ENCODE results near the gene CYP20A1. TPM values are rescaled to one million over a fixed set of nuclear protein-coding genes. Genes with fewer than 3 reads are reported as not detected.
"Not testable (repeated sequence)": the region's sequence is repeated elsewhere in the genome, so short reads cannot be mapped to it uniquely, and the experiment has no call there.

CYP20A1 gene
- total RNA-seq, 2 experiments from 2014 or later: 18.4 to 21.1 TPM

DNA sequence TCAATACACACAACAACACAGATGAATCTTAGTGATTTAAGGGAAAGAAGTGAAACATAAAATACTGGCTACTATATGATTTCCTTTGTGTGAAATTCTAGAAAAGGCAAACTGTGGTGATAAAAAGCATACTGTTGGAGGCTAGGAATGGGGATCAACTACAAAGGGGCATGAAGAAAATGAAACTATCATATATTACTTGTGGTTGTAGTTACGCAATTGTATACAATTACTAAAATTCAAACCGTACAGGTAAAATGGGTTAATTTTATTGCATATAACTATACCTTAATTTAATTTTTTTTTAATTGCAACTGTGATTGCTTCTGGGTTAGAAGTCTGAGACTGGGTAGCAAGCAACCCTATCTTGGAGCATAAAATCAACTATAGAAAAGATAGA is 47.7 kb downstream of the CYP20A1 start:
- CTCF ChIA-PET: no interaction called here
- POLR2A ChIA-PET: no interaction called here
- DNase-seq (no peak), ATAC-seq (no peak)
- Mint-ChIP-seq H3K27ac (no peak overlapping the region), H3K4me1 (ENCODE audit: low read depth) (no peaks in the 10 kb centered on the region), H3K9me3 (ENCODE audit: insufficient read depth) (no peaks in the 10 kb centered on the region), H3K27me3 (ENCODE audit: low read depth) (no peaks in the 10 kb centered on the region), H3K36me3 (ENCODE audit: low read depth) (peaks cover 21% of the 10 kb centered on the region), H3K4me3 (no peak overlapping the region)

DNA sequence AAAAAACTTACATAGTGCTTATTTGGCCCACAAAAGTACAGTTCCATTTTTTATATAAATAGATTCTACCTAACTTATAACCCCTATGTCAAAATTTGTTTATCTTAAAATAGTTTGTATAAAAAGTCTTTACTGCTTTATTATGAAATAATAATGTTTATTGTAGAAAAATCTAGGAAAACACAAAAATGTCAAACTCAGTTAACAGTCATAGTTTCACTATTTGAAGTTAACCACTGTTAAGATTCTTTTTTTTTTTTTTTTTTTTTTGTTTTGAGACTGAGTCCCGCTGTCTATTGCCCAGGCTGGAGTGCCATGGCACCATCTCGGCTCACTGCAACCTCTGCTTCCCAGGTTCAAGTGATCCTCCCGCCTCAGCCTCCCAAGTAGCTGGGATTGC is 62.8 kb downstream of the CYP20A1 start:
- no peaks in the 10 kb centered on the region for H3K9me3 Mint-ChIP-seq (ENCODE audit: insufficient read depth)
- CTCF ChIA-PET: no interaction called here
- H3K4me3 Mint-ChIP-seq: no peak overlapping the region
- peaks cover 6% of the 10 kb centered on the region for H3K36me3 Mint-ChIP-seq (ENCODE audit: low read depth)
- no peak for DNase-seq
- no peak for ATAC-seq
- H3K27me3 Mint-ChIP-seq (ENCODE audit: low read depth): no peaks in the 10 kb centered on the region
- no peak overlapping the region for H3K27ac Mint-ChIP-seq
- no peaks in the 10 kb centered on the region for H3K4me1 Mint-ChIP-seq (ENCODE audit: low read depth)
- POLR2A ChIA-PET: no interaction called here

GRCh38 chr2:203302586-203302985 is 63.8 kb downstream of the CYP20A1 start:
- H3K27ac Mint-ChIP-seq; ATAC-seq; CTCF ChIA-PET; H3K4me1 Mint-ChIP-seq (ENCODE audit: low read depth); POLR2A ChIA-PET; H3K36me3 Mint-ChIP-seq (ENCODE audit: low read depth); DNase-seq; H3K27me3 Mint-ChIP-seq (ENCODE audit: low read depth); H3K9me3 Mint-ChIP-seq (ENCODE audit: insufficient read depth); H3K4me3 Mint-ChIP-seq: not testable (repeated sequence)

DNA sequence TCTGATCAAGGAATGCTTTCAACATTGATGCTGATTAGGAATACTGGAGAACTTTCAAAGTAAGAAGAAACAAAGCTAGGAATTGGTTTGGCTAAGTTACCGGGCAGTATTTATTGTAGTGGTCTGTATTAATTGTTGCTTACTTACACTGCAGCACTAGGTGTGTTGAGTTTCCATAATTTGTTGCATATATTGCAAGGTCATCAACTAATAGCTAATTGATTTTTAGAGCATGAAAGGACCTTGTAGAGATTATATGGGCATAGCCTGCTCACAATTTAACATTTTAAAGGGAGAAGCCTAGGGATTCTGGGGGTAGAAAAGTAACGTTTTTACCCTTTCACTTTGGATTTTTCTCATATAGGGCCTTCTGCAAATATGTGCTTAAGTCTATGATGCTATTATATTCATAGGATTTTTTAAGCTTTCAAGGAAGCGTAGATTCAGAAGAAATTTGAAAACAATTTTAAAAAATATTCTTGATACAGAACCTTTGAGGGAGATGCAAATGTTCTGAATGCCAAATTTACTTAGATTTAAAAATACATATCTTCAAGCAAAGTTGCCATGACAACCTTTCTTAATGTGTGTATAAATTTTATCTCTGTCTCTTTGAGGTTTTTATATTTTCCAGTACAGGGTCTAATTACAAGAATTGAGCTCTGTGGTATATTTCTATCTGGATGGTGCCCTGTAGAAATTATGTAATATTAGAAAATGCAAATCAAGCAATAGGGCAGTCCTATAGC is 72.0 kb downstream of the CYP20A1 start:
- DNase-seq: no peak
- CTCF ChIA-PET: interaction anchor here (0.9 kb wide), 1 partner anchor 15 kb away, joined by 3 read pairs; no protein-coding TSS in a partner anchor
- POLR2A ChIA-PET: no interaction called here
- Mint-ChIP-seq H3K4me3 (no peak overlapping the region), H3K4me1 (ENCODE audit: low read depth) (no peaks in the 10 kb centered on the region), H3K27ac (no peak overlapping the region), H3K27me3 (ENCODE audit: low read depth) (no peaks in the 10 kb centered on the region), H3K36me3 (ENCODE audit: low read depth) (peaks cover 20% of the 10 kb centered on the region), H3K9me3 (ENCODE audit: insufficient read depth) (no peaks in the 10 kb centered on the region)
- ATAC-seq: peak; percentile 15

DNA sequence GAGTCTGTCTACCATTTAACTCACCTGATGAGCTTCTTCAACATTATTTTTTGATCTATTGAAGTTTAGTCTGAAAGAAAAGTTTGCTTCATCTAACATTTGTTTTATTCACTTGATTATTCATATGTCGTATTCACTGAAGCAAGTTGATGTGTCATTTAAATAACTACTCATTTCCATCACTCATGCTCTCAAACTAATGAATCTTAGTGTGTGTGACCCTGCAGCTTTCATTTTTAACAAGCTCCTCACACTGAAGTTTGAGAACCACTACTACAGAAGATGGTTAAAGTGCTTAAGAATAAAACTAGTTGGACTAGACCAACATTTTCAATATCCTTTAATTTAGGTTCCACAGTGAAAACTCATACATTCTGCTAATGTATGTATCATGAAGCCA is 87.5 kb downstream of the CYP20A1 start:
- DNase-seq (no peak), ATAC-seq (no peak)
- Mint-ChIP-seq H3K9me3 (ENCODE audit: insufficient read depth) (no peaks in the 10 kb centered on the region), H3K27ac (no peak overlapping the region), H3K4me3 (no peak overlapping the region), H3K36me3 (ENCODE audit: low read depth) (no peaks in the 10 kb centered on the region), H3K4me1 (ENCODE audit: low read depth) (peaks cover 27% of the 10 kb centered on the region), H3K27me3 (ENCODE audit: low read depth) (no peaks in the 10 kb centered on the region)
- ChIA-PET CTCF (no interaction called here), POLR2A (no interaction called here)

DNA sequence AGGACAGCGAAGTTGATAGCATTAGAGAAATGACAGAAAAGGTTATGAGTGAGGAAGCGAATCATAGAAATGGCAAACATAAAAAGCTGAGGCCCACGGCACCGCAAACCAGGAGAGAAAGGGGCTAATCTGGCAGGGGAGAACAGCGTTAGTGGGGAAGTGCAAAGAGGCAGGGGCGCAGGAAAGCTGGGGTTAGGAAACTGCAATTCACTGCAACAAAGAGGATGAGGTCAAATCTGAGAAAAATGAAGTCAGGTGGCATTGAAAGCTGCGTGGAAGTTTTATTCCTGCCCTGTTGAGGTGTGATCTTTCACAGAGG is 88.7 kb downstream of the CYP20A1 start:
- Mint-ChIP-seq H3K4me1 (ENCODE audit: low read depth) (peaks cover 27% of the 10 kb centered on the region), H3K9me3 (ENCODE audit: insufficient read depth) (no peaks in the 10 kb centered on the region), H3K36me3 (ENCODE audit: low read depth) (no peaks in the 10 kb centered on the region), H3K27ac (peak overlapping the region; percentile 63), H3K4me3 (peak overlapping the region; percentile 76), H3K27me3 (ENCODE audit: low read depth) (no peaks in the 10 kb centered on the region)
- no peak for ATAC-seq
- DNase-seq: no peak
- ChIA-PET CTCF (no interaction called here), POLR2A (no interaction called here)

- DNase-seq: peak; percentile 61
- Mint-ChIP-seq H3K4me1 (ENCODE audit: low read depth) (peaks cover 27% of the 10 kb centered on the region), H3K27ac (peak within 1 kb of the TSS; percentile 74), H3K4me3 (peak within 1 kb of the TSS; percentile 87), H3K27me3 (ENCODE audit: low read depth) (no peaks in the 10 kb centered on the region), H3K36me3 (ENCODE audit: low read depth) (no peaks in the 10 kb centered on the region), H3K9me3 (ENCODE audit: insufficient read depth) (no peaks in the 10 kb centered on the region)
- CTCF ChIA-PET: no interaction called here
- POLR2A ChIA-PET: no interaction called here
- ATAC-seq: peak; percentile 70
Measured at GRCh38 chr2:203327901-203328759, 89.3 kb downstream of the CYP20A1 start, which contains the start of gene ABI2. Gene ABI2, plus strand, starts transcription at chr2:203328394. Its CDS starts 121 bp downstream, at chr2:203328515.

- POLR2A ChIA-PET: interaction anchor here (0.9 kb wide), 1 partner anchor 537 kb away, joined by 3 read pairs; no protein-coding TSS in a partner anchor
- H3K27ac Mint-ChIP-seq: no peak overlapping the region
- DNase-seq: peak; percentile 46
- no peaks in the 10 kb centered on the region for H3K9me3 Mint-ChIP-seq (ENCODE audit: insufficient read depth)
- no peaks in the 10 kb centered on the region for H3K36me3 Mint-ChIP-seq (ENCODE audit: low read depth)
- ATAC-seq: peak; percentile 69
- CTCF ChIA-PET: no interaction called here
- no peaks in the 10 kb centered on the region for H3K27me3 Mint-ChIP-seq (ENCODE audit: low read depth)
- H3K4me3 Mint-ChIP-seq: peak overlapping the region; percentile 87
- peaks cover 27% of the 10 kb centered on the region for H3K4me1 Mint-ChIP-seq (ENCODE audit: low read depth)
Measured at GRCh38 chr2:203328760-203329540, 90.1 kb downstream of the CYP20A1 start.

DNA sequence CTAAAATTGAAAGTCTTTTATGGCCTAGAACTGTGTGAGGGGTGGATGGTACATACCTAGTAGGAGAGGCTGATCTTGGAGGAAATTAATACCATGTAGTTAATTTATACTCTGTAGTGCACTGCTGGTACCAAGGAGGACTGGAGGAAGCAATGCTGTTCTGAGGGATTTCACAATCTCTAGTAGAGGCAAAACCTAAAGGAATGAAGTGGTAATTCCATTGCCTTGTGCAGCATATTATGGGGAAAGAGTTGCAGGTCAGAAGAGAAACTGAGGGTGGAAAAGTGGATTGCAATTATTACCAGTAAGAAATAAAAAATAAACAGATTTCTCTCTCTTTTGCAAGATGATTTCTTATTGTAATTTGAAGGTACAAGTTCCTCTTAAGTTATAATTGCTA is 91.6 kb downstream of the CYP20A1 start:
- Mint-ChIP-seq H3K36me3 (ENCODE audit: low read depth) (peaks cover 3% of the 10 kb centered on the region), H3K9me3 (ENCODE audit: insufficient read depth) (no peaks in the 10 kb centered on the region), H3K4me1 (ENCODE audit: low read depth) (peaks cover 27% of the 10 kb centered on the region), H3K27me3 (ENCODE audit: low read depth) (no peaks in the 10 kb centered on the region), H3K27ac (no peak overlapping the region), H3K4me3 (no peak overlapping the region)
- DNase-seq: no peak
- no peak for ATAC-seq
- ChIA-PET CTCF (no interaction called here), POLR2A (no interaction called here)

GRCh38 chr2:203338322-203338721 is 99.5 kb downstream of the CYP20A1 start:
- CTCF ChIA-PET: no interaction called here
- no peaks in the 10 kb centered on the region for H3K27me3 Mint-ChIP-seq (ENCODE audit: low read depth)
- peaks cover 10% of the 10 kb centered on the region for H3K36me3 Mint-ChIP-seq (ENCODE audit: low read depth)

DNA sequence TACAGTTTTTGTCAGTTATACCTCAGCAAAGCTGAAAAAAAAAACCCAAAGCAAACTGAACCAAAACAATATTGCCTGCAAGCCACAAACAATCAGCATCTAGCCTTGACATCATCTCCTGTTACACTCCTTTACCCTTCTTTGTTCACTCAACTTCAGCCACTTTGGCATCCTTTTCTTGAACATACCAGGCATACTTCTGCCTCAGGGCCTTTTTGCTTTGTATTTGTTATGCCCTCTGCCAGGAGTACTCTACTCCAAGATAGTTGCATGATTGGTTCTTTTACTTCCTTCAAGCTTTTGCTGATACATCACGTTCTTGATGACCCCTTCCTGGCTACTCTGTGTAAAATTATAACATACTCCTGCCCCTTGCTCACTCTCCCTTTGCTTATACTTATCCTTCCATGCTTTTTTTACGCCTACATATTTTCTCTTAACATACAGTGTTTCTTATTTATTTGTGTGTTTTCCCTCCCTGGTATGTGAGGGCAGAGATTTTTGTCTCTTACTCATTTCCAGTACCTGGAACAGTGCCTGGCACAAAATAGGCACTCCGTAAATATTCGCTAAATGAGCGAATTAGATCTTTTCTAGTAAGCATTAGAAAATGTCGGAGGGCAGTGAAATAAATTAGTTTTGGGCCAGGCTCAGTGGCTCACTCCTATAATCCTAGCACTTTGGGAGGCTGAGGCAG is 102.1 kb downstream of the CYP20A1 start:
- Mint-ChIP-seq H3K27me3 (ENCODE audit: low read depth) (no peaks in the 10 kb centered on the region), H3K9me3 (ENCODE audit: insufficient read depth) (no peaks in the 10 kb centered on the region), H3K36me3 (ENCODE audit: low read depth) (peaks cover 13% of the 10 kb centered on the region), H3K4me1 (ENCODE audit: low read depth) (no peaks in the 10 kb centered on the region), H3K27ac (no peak overlapping the region), H3K4me3 (no peak overlapping the region)
- ATAC-seq (no peak), DNase-seq (no peak)
- CTCF ChIA-PET: no interaction called here
- POLR2A ChIA-PET: no interaction called here

More at GRCh38 chr2:203338322-203338721, 99.5 kb downstream of the CYP20A1 start:
- DNase-seq (no peak), ATAC-seq (no peak)
- Mint-ChIP-seq H3K9me3 (ENCODE audit: insufficient read depth) (no peaks in the 10 kb centered on the region), H3K4me1 (ENCODE audit: low read depth) (no peaks in the 10 kb centered on the region), H3K4me3 (no peak overlapping the region), H3K27ac (no peak overlapping the region)
- POLR2A ChIA-PET: no interaction called here

Data from activated CD8-positive, alpha-beta T cell treated with anti-CD3 and anti-CD28 coated beads, Interleukin-2, amount 10 ng/mL, durations not matched to agents 7 days and 5 days (primary cell).